DND-41 (cell line): Measurements from ENCODE around the gene CCN2.

Experiments
- CTCF ChIP-seq: IDR thresholded peaks from 2 replicates; pipeline ENCODE4 v1.5.1; 2012; ENCODE audit warnings: borderline replicate concordance, low read length, moderate library complexity, mild to moderate bottlenecking; ENCODE audit not compliant: poor library complexity, severe bottlenecking; ENCODE audit errors: extremely low read depth
- EZH2 ChIP-seq: IDR thresholded peaks from 3 replicates; pipeline ENCODE4 v1.6.1; 2012; ENCODE audit warnings: borderline replicate concordance, low read depth, mild to moderate bottlenecking, moderate library complexity, low read length, inconsistent platforms; ENCODE audit not compliant: severe bottlenecking

GRCh38 chr6:131982740-131983259 is 31.6 kb upstream of the CCN2 start:
- no peak for TF ChIP-seq CTCF
- no peak for TF ChIP-seq EZH2
